SIG-M5 (cell line): Measurements from ENCODE around the gene AKAP11.

ENCODE experiments used
- DNase-seq: peaks from one replicate; lab custom pipeline; 2025; lab: John Stamatoyannopoulos, UW

Gene AKAP11

GRCh38 chr13:42272804-42273175, 838 bp downstream of the AKAP11 start:
- DNase-seq = no peak

DNA sequence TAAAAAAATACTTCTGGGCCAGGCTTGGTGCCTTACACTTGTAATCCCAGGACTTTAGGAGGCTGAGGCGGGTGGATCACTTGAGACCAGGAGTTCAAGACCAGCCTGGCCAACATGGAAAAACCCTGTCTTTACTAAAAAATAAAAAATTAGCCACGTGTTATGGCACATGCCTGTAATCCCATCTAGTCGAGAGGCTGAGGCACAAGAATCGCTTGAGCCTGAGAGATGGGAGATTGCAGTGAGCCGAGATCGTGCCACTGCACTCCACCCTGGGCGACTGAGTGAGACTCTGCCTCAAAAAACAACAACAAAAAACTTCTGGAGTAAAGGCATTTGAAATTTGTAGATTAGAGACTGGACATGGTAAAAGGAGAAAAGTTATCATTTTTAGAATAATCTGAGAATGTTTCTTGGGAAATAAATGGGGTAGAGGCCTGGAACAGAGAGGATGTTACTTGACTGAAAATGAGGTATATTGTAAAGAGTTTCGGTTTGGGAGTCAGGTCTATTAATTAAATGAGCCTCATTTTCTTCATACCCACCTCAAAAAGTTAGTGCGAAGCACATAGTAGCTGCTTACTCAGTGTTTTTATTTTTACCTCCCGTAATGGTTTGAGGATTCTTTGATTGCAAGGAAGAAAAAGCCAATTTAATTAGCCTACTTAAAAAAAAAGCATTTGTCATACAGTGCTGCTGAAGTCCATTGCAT, 2.6 kb downstream of the AKAP11 start:
- DNase-seq = no peak

DNA sequence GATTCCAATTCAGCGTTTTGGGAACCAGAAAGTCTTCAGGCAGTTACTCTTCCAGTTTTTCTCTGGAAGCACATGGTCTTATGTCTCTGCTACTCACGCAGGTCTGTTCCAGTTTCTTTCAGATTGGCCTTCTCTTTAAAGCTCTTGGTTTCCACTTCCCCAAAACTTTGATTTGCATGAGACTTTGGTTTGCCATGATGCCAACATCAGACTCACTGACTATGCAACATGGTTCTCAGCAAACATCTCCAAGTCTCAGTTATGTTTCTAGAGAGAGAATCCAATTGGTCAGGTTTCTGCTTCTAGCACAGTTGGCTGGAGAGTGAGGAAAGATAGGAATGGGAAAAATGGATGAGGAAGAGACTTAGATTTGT, 3.1 kb downstream of the AKAP11 start:
- DNase-seq = no peak

DNA sequence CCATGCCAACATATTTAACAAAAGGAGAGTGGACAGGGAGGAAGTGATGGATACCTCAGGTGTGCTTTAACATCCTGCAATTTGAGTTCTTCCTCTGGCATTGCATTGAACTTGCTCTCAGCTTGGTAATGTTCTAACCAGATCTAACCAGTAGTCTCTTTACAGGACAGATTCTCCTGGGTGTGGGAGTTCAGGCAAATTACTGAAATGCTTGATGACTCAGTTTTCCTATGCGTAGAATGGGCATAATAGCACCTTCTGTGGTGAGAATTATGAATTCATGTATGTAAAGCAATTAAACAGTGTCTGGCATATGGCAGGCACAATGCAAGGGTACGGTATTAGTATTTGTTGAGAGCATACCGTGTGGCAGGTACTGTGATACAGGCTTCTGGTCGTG, 3.6 kb downstream of the AKAP11 start:
- DNase-seq = no peak

DNA sequence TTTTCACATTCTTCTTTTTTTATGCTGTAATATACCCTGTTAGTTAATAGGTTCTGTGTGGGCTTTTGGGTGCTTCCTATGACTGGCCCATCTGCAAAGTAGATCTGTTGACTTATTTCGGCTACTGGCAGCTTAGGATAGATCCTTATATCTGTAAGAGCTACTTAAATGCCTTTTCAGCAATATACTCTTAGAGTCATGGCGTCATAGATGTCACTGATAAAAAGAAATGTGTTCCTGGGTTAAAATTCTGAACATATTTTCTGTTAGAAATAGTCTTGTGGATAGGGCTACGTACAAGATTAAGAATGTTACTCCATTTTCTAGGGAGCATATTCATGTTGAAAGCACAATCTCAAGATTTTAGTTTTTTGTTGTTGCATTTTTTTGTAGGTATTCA, 4.7 kb downstream of the AKAP11 start:
- no peak for DNase-seq

GRCh38 chr13:42277618-42278276, 5.8 kb downstream of the AKAP11 start:
- no peak for DNase-seq

GRCh38 chr13:42279080-42279479, 7.1 kb downstream of the AKAP11 start:
- DNase-seq = no peak

DNA sequence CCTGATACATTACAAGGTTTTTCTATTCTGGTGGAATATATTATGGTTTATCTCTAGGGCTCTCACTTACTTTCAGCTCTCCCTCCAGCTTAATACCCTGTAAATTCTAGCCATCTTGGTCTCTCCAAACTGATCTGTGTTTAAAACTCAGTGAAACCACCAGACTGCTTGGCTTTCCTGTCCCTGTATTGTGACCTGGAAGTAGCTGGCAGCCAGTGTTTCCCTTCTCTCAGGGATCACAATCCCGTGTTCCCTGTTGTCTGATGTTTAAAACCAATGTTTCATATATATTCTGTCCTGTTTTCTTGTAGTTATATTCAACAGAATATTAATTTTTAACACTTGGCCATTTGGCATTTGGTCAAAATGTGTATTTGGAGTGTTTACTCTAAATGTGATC, 8.0 kb downstream of the AKAP11 start:
- DNase-seq = no peak

DNA sequence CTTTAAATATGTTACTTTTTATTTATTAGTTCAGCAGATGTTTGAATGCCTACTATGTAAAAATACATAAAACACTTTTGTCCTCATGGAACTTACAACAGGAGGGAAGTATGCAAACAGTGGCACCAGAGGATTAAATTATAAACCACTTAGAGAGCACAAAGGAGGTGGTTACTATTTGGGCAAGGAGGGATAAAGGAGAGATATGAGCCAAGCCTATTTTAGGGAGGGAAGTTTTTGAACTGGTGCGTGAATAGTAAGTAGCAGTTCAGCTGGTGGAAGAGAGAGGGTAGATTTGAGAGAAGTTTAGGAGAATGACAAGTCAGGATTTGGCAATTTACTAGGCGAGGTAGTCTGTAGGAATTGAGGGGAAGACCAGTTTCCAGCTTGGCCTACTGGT, 8.6 kb downstream of the AKAP11 start:
- DNase-seq = no peak

DNA sequence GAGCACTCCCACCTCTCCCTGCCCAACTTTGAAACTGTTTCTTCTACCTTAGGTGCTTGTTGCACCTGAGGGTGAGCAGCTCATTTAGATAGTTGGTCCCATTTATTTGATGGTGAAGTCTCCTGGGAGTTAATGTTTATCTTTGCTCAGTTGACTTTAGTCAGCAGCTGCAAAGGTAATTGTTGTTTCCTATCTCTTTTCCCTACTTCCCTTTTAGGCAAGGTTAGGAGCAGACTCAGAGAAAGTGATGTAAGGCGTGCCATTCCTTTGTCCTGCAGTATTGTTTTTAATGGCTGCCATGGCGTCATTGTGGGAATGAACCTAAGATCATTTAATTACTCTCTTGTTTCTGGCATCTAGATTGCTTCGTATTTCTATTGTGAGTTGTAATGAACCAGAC, 11.6 kb downstream of the AKAP11 start:
- DNase-seq = no peak

DNA sequence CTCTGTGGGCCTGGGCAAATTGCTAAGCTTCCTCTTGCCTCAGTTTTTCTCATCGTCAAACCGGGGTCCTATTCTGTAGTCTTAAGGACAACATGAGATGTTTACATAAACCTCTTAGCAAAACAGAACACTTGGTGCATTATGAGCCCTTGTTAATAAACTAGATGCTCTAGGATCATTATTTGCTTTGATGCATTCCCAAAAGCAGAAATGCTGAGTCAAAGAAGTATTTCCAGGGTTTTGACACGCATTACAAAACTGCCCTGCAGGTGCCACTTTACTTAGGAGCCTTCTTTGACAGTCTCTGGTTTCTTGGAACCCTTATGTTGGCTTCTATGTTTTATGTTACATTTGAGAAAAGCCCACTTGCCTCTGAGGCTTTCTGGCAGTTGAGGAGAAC, 12.1 kb downstream of the AKAP11 start:
- DNase-seq = no peak

- DNase-seq = no peak
Measured at GRCh38 chr13:42298392-42298791, 26.4 kb downstream of the AKAP11 start.

- no peak for DNase-seq
Measured at GRCh38 chr13:42305503-42305902, 33.6 kb downstream of the AKAP11 start.

DNA sequence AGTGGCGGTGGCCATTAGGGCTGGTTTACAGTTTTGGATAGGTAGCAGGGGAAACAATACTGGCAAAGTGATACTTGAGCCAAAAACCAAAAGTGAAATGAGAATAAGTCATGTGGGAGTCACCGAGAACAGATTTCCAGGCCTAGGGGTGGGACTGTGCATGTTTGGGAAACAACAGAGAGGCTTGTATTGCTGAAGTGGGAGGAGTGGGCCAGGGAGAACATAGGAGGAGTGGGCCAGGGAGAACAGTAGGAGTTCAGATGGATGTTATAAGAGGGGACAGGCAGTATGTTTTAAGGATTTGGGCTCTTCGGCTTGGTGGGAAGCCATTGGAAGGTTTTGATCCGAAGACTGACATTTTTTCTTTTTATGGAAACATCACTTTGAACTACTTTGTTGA, 35.5 kb downstream of the AKAP11 start:
- no peak for DNase-seq

DNA sequence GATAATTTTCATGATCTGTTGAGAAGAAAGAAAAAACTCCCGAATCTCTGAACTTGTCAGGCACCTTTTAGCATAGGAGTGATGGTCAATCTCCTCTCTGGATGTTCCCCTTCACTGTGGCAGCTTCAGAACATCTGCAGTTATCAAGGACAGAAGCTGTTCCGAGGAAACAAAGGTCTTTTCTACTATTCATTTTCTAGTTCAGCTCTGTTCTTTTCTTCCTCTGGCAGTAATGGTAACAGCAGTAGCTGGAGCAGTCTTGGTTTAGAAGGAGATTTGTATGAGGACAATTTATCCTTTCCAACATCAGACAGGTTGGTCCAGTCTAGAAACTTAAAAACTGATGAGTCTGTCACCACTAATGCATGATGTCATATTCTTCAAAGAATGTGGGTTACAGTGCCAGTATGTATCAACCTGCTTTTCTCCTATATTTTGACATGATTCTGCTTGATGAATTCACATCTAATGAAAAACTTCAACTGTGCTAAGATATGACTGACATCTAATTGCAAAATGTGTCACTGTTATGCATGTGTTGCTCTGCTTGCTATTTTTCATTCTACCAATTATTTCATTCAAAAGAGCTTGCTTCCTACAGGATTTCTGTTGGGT, 41.0 kb downstream of the AKAP11 start:
- DNase-seq = no peak

- no peak for DNase-seq
Measured at GRCh38 chr13:42318570-42318969, 46.6 kb downstream of the AKAP11 start.

GRCh38 chr13:42320375-42320787, 48.4 kb downstream of the AKAP11 start:
- no peak for DNase-seq

GRCh38 chr13:42322806-42323205, 50.9 kb downstream of the AKAP11 start:
- no peak for DNase-seq

DNA sequence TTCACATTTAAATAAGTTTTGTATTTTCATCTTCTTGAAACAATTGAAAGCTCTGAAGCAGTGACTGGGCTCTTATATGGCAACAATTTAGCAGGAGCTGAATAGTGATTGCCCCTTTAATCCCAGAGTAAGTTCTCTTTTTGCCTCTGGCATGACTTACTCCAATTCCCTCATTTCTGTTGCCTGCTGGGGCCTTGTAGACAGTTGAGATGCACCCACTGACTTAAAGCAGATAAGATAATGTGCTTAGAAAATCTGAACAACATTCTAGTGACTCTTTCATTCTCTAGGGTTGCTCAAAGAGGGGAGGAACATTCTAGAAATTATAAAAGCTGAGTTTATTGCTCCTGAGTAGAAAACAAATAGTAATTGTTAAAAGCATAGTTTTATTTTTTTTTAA, 52.8 kb downstream of the AKAP11 start:
- DNase-seq = no peak

- DNase-seq = no peak
Measured at GRCh38 chr13:42327725-42328124, 55.8 kb downstream of the AKAP11 start.

- no peak for DNase-seq
Measured at GRCh38 chr13:42328672-42329071, 56.7 kb downstream of the AKAP11 start.

- DNase-seq = no peak
Measured at GRCh38 chr13:42329239-42329638, 57.3 kb downstream of the AKAP11 start.

- no peak for DNase-seq
Measured at GRCh38 chr13:42331009-42331408, 59.1 kb downstream of the AKAP11 start.
